HG02759 (cell line): ENCODE results near the gene COBL.
A peak's percentile ranks its signal among the peaks of the same experiment; 100 is the strongest.

Source experiments
- ATAC-seq: cut with Tn5 transposase; IDR thresholded peaks from one replicate; pipeline ENCODE4 v1.9.1; 2021; ENCODE audit warnings: mild to moderate bottlenecking, moderate library complexity; ENCODE audit not compliant: unreplicated experiment

Gene COBL

DNA sequence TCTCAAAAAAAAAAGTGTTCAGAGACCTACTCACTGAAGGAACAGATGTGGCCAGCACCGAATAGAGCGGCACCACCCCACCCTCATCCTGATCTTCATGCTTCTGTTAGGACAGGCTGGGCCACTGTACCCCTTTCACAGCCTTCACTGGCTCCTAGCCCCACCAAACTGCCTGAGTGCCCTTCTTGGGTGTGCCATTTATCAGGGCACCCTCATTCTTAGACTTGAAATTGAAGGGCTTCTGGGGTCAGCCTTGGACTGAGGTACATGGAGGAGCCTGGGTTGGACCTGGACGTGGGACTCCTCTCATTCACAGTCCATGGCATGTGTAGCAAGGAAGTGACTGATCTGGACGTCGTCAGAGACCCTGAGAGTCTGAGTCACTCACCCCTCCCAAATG is 190.3 kb downstream of the COBL start:
- no peak for ATAC-seq

DNA sequence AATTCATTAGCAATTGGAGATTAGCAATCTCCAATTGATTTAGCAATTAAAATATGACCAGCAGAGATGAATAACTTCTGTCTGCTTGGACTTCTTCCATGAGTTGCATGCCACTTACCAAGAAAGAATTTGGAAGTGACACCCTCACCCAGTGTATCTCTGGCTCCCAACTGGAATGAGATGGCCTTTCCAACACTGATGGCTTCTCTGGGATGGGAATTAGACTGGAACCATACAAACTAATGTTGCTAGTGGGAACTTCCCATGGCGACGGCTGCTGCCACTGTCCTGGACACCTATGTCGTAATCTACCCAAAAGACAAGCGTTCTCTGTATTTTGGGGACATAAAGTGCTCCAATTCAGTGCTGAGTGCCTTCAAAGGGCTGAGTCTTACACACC is 192.3 kb downstream of the COBL start:
- ATAC-seq = no peak

DNA sequence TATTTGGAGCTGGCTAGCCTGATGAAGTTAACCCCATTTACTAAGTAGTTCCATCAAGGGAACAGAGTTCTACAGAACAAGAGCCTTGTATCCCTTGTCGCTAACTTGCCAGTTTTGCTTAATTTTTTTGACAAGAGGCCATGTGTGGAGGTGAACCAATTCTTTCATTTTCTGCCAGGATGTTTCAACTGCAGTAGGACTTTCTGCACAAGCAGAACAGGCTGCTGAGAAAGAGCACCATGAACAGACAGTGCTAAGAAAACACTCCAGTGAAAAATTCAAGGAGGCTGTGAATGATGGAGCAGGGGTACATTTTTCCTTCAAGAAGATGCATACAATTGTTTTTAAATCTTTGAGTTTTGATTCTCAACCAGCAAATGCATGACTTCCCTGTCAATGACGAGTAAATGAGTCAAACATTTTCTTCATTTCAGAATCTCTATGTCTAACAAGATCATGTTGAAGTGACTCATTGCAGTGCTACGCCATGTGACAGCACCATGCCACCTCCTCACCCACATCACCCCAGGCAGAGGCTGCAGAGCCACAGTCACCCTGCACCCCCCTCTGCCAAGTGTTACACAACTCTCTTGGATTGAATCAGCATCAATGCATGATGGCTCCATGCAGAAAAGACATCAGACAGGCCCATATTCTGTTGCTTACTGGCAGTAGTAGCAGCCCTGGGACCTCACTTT is 193.1 kb downstream of the COBL start:
- ATAC-seq = peak; percentile 56

DNA sequence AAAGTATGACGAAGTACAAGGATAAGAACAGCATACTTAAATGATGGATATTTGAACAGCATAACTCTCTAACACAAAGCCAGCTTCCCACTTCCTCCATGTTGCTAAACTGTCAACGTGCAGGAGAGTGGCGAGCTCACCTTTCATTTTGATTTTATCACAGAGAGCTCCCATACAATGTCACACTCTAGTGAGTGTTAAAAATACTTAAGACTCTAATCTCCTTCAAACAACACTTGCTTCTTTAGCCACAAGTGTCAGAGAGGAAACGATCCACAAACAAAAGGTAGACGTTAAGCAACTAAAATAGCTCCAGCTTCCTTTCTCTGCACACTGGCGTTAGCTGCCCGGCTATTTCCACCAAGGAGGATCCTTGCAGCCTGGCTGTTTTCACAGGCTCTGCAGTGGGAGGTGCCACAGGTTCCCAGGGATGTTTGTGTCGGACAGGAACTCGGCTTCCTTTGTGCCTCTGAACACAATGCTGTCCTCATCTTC is 194.6 kb downstream of the COBL start:
- ATAC-seq = no peak

DNA sequence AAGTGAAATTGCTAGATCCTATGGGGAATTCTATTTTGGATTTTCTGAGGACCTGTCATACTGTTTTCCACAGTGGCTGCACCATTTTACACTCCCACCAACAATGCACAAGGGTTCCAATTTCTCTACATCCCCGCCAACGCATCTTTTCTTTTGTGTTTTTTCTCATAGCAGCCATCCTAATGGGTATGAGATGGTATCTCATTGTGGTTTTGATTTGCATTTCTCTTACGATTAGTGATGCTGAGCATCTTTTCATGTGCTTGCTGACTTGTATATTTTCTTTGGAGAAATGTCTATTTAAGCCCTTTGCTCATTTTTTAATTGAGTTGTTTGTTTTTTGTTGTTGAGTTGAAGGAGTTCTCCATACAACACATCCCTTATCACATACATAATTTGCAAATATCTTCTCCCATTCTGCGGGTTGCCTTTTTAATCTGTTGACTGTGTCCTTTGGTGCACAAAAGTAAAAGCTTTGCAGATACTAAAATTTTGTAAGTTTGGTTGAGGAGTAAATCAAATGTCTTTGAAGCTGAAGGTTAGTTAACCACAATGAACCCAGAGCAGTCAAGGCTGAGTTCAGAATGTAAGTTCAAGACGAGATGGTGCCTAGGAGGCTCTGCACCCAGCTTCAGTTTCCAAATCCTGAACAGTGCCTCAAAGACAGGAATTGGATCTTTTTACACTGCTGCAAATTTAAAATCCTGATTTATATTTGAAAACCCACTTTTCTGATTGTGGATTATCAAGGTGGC is 195.4 kb downstream of the COBL start:
- ATAC-seq = no peak

DNA sequence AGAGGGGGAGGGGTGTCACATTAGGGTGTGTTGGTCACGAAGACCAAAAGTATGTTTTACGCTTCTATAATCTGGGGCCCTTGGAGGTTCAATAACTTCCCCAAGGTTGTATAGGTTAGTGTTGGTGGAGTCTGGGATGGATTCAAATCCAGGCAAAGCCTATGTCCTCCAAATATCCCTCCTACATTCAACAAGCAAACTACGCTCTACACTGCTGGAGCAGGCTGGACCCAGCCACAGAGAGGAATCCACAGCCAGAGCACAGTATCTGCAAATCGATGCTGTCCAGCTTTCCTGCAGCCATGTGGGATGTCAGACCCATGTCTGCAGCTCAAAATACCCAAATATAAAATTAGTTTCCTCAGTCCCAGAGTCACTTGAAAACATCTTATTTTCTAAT is 198.0 kb downstream of the COBL start:
- no peak for ATAC-seq

DNA sequence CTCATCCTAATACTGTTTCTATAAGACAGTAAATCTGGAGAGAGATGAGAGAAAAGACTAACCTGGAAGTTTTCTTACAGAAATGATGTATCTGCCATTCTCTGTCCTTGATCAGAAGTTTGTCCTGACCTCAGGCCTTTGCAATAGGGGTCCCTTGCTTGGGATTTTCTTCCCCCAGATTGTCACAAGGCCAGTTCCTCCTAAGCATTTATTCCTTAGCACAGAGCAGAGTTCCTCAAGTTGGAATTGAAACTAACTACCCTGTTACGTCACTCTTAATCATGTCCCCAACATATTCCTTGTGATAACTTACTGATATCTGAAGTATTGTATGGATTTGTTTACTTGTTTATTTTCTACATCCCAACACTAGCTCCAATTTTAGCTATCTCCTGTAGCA is 202.1 kb downstream of the COBL start:
- no peak for ATAC-seq

DNA sequence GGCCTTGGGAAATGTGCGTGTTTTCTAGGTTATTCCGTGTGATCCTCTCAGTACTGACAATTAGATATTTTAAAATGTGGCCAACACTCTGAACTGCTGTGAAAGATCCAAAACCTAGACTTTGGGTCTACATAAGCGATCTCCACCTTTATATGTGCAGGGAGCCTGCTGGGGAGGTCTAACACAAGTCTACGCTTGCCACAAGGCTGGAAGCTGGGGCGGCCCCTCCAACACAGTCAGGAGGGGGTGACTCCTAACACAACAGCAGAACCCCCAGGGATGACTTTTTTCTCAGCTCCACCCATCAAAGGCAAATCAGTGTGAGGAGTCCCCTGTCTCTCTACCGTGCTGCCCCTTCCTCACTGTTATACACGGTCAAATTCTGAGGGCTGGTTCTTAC is 202.6 kb downstream of the COBL start:
- ATAC-seq = no peak

DNA sequence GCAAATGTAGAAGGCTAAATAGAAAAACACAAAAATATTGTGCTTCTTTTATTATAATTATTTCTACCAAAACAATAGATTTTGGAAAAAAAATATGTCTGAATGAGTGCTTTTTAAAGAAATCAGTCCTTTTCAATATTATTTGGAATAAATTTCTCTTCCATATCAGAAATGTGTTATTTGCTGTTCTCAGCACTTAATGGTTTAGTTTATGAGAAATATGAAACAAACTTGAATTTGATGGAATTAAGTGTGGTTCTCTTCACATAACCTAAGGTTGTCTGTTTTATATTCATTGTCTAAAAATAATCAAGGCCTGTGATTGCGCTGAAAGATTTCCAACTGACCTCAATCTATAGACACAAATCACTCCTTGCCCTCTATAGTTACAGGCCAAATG is 203.0 kb downstream of the COBL start:
- ATAC-seq = no peak

DNA sequence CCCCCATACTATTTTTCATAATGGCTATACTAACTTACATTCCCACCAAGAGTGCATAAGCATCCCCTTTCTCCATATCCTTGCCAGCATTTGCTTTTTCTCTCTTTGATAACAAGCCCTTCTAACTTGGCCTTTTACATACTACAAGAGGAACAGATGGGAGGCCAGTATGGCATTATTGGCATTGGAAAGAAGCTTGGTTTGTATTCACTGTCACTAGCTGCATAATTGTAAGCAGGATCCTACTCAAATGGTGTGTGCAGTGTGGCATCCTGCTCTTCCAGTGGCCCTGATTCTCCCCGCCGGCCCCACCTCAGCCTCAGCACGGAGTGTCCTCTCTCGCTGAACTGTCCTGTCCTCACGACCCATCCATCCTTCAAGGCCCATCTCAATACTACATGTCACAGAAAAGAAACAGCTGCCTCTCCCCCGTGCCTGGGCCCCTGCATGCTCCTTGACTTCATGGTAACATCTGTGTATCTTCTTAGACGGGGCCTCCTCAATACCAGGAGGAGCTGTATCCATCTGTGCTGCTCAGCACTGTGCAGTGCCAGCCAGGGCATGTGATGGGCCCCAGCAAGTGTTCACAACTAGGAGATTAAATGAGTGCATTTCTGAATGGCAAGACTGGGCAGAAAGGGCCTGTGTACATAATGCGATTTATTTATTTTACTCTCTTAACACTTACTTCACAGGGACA is 205.2 kb downstream of the COBL start:
- ATAC-seq = no peak

DNA sequence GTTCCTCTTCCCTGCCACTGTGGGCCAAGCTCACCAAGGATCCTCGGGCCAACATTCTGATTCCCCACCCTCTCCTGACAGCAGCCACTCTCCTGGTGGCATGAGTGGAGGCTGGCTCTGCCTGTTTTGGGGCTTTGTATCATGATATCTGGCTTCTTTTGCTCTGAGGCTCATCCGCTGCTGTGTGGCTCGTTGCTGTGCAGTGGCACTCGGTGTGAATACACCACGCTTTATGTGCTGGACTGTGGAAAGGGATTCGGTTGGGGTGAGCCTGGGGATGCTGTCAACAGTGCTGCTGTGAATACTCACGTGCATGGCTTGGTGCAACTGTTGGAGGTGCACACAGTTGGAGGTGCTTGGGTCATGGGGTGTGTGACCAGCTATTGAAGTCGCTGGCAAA is 208.5 kb downstream of the COBL start:
- no peak for ATAC-seq

DNA sequence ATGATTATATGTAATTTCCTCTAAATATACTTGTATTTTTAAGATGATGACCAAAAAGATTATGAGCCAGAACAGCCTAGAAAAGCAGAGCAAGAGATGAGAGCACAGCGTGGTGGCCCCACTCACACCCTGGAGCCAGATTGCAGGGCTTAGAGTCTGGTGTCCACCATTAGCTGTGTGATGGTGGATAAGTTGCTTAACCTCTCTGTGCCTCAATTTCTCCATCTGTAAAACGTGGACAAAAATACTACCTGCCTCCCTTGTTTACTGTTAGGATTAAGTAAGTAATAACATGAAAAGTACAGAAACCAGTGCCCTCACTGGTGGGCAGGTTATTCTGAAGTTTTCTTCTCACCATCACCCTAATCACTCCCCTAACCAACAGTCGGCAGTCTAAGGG is 212.3 kb downstream of the COBL start:
- ATAC-seq = no peak

DNA sequence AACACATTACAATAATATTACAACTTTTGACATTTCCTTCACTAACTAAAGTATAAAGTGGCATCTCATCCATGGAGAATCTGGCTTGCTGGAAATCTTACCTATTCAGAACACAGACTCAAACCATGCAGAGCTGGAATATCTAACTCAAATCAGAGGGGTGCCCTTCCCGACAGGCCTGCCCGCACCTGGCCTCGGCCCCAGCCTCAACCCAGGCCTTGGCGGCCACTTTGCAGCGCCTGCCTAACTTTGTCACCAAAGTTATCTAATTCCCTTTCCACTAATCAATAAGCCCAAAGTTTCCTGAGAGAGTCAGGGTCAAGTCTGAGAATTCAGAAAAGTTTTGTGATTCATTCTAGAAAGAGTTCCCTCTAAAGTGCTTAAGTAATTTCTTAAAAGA is 212.9 kb downstream of the COBL start:
- no peak for ATAC-seq

DNA sequence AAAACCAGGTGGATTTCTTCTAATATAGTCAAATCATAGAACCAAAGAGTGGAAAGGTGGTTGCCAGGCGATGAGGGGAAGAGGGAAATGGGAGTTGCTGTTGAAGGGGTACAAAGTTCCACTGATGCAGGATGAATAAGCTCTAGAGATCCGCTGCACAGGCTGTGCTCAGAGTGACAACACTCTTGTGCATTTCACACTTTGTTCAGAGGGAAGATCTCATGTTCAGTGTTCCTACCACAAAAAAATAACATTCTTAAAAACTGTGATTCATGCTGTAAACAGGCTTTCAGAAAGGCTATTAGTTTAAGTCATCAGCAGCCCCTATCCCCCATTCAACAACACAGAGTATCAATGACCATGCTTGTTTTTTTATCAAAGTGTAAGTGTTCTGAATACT is 213.8 kb downstream of the COBL start:
- no peak for ATAC-seq

DNA sequence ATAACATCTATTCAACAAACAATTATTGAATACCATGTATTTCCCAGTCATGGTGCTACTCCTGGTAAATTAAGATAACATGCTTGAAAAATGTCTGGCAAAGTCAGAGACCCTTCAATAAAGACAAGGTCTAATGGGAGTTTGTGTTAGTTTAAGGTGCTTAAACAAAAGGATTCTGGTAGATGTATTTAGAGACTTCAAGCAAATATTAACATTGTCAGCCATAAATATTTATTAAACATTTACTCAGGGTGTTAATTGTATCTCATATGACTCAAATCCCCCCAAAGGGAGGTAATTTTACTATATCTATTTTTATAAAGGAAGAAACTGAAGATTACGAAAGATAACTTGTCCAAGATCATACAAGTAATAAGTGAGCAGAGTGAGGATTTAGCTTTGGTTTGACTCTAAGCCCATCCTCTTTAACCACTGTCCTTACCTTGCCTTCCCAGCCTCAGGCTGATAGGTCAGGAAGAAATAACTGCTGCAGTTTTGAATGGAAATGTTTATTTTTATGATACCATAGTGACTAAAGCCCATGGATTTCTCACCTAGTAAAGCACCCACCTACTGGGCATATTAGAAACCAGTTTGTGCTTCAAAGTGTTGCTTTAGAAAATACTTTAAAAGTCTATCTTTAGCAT is 215.4 kb downstream of the COBL start:
- no peak for ATAC-seq

DNA sequence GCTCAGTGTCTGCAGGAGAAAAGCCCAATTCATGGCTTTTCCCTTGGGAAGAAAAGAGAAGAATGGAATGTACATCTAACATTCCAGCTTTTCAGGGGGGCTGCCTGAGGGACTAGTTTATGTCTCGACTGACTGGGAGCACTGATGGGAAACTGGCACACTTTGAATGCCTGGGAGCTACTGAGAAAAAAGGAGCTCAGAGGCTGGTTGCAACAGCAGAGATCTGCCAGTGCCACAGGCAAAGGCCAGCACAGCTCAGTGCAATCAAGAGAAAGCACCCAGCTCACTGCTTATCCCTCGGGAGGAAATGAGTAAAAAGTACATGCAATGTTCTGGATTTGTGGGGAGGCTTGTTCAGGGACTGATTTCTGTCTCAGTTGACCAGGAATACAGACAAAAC is 226.2 kb downstream of the COBL start:
- ATAC-seq = no peak

DNA sequence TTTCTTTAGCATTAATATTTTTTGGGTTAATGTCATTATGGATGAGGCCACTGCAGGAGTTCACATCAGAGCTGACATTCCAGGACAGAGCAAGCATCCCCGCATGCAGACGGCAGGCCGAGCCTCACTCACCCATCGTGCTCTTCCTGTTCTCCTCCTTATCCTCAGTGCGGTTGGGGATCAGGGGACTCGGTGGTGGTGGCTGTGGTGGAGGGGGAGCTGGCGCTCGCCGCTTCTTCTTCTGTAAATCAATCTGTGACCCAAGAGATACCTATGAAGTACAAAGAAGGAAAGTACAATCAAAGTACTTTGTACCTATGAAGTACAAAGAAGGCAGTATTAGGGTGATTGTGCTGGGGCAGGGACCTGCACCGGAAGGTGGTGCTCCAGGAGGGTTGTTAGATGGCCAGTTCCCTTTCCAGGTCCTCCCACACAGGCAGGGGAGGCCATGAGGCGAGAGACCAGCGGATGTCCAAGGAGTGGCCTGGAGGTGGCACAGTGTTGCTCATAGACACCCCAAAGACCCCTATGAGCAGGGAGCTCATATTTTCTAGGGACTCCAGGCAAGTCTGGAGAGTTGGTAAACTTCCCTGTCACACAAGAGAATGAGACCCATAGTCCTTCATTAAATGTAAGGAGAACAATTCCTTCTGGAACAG is 231.4 kb downstream of the COBL start:
- no peak for ATAC-seq

DNA sequence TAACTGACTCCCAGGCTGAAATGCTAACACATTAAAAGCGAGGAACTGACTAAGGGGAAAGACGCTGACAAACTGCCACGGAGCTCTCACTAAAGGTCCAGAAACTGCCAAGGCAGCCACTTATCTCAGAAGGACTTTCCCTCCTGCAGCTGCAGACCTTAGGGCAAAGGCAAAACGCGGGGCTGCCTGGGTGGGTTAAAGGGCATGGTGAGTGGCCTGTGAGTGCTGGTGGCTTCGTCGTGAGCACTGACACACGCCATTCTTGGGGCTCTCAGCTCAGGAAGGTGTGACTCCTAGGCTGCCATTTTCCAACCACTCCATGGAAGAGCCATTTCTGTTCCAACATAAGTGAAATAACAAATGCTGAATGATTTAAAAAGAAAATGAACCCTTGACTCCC is 232.5 kb downstream of the COBL start:
- no peak for ATAC-seq

DNA sequence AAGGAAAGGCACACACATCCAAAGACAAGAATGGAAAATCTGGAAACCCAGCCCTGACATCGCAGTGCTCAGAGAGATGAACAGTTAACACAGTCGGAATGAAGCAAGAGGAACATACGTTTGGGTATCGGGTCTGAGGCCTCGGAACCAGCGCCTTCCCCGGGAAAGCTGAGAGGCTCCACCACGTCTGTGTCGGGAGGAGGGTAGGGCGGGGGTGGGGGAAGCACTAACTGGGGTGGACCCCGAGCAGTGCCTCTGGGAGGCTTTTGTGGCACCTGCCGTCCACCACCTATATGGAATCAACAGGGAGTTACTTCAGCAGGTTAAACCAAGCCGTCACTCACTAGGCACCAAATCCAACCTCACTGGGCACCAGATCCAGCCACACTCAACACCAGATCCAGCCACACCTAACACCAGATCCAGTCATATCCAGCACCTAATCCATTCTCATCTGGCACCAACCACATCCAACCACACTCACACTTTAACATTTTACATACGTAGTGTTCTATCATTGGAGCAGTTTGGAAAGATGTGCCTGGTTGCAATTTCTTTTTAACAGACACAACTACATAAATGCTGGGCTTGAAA is 233.6 kb downstream of the COBL start:
- no peak for ATAC-seq

DNA sequence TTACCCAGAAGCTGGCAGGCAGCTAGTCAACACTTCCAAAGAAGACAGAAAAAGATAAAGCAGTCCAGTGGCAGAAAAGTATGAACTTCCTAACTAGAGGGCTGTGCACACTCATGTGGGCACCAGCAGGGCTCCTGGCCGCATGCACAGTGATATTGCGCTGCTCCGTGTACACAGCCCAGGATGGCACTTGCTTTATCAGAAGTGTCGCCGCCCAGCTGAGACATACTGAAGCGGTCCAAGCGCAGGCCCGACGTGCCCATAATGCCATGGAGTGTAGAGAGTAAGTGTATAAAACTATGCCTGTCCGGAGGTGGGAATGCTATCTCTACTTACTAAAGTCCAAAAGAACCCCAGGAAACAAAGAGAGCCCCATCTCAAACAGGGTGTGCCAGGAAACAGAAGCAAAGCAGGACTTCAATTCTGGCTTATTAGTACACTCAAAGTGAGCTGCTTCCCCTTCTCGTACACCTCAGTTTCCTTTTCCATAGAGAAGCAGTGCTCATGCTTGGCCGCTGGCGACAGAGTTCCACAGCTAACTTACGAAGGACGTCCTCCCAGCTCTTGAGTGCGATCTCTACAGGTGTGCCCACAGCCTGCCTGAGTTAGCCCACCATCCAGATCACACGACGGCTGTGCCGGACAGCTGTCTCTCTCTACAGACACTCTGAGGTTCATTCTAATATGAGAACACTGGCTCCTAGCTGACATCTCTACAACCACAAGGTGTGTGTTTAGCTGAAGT is 234.3 kb downstream of the COBL start:
- ATAC-seq = no peak
